GM19463 (cell line): ENCODE data around the gene RASGEF1C.
A peak's percentile ranks its signal among the peaks of the same experiment; 100 is the strongest.
"Not testable (repeated sequence)": the region's sequence is repeated elsewhere in the genome, so short reads cannot be mapped to it uniquely, and the experiment has no call there.

Experiments
- ATAC-seq: cut with Tn5 transposase; IDR thresholded peaks from one replicate; pipeline ENCODE4 v1.9.1; 2021; ENCODE audit warnings: mild to moderate bottlenecking, moderate library complexity; ENCODE audit not compliant: unreplicated experiment

Gene RASGEF1C

GRCh38 chr5:180212363-180213255, 3.6 kb upstream of the RASGEF1C start:
- no peak for ATAC-seq

GRCh38 chr5:180211761-180212035, 2.7 kb upstream of the RASGEF1C start:
- ATAC-seq = no peak

- no peak for ATAC-seq
Observed at GRCh38 chr5:180210961-180211760, 2.1 kb upstream of the RASGEF1C start.

- ATAC-seq = not testable (repeated sequence)
Observed at GRCh38 chr5:180210077-180210476, 1.1 kb upstream of the RASGEF1C start.

- ATAC-seq = peak; percentile 36
Observed at GRCh38 chr5:180208435-180209081, 453 bp downstream of the RASGEF1C start.

- ATAC-seq = no peak
Observed at GRCh38 chr5:180208038-180208434, 975 bp downstream of the RASGEF1C start.

- no peak for ATAC-seq
Observed at GRCh38 chr5:180207593-180207992, 1.4 kb downstream of the RASGEF1C start.

GRCh38 chr5:180206993-180207392, 2.0 kb downstream of the RASGEF1C start:
- ATAC-seq = no peak

- ATAC-seq = no peak
Observed at GRCh38 chr5:180205916-180206315, 3.1 kb downstream of the RASGEF1C start.

GRCh38 chr5:180204276-180204819, 4.7 kb downstream of the RASGEF1C start:
- ATAC-seq = no peak

- ATAC-seq = no peak
Observed at GRCh38 chr5:180202939-180203573, 6.0 kb downstream of the RASGEF1C start.

GRCh38 chr5:180201051-180201987, 7.7 kb downstream of the RASGEF1C start:
- no peak for ATAC-seq

GRCh38 chr5:180199390-180199789, 9.6 kb downstream of the RASGEF1C start:
- ATAC-seq = no peak

- ATAC-seq = no peak
Observed at GRCh38 chr5:180198208-180198607, 10.8 kb downstream of the RASGEF1C start.

GRCh38 chr5:180197016-180197702, 11.9 kb downstream of the RASGEF1C start:
- no peak for ATAC-seq

- ATAC-seq = no peak
Observed at GRCh38 chr5:180194410-180195345, 14.3 kb downstream of the RASGEF1C start.

GRCh38 chr5:180193749-180194375, 15.1 kb downstream of the RASGEF1C start:
- ATAC-seq = no peak

- ATAC-seq = no peak
Observed at GRCh38 chr5:180191716-180192115, 17.3 kb downstream of the RASGEF1C start.
